GM21737 (cell line): ENCODE results near the gene GMEB1.
"Not testable (repeated sequence)": the region's sequence is repeated elsewhere in the genome, so short reads cannot be mapped to it uniquely, and the experiment has no call there.

Experiments used
- ATAC-seq: cut with Tn5 transposase; IDR thresholded peaks from one replicate; pipeline ENCODE4 v1.9.1; 2021; ENCODE audit warnings: mild to moderate bottlenecking, moderate library complexity; ENCODE audit not compliant: unreplicated experiment

The GMEB1 gene

GRCh38 chr1:28668191-28668955 is at the start of gene GMEB1:
GMEB1 (plus strand) TSS chr1:28668784; CDS start chr1:28683613, 14,829 bp downstream.
- peak; percentile 80 for ATAC-seq

GRCh38 chr1:28631713-28632112 is 36.9 kb upstream of the GMEB1 start:
- ATAC-seq, result no peak

- no peak for ATAC-seq
Measured at GRCh38 chr1:28632560-28632959, 36.0 kb upstream of the GMEB1 start.

GRCh38 chr1:28640766-28641165 is 27.8 kb upstream of the GMEB1 start:
- ATAC-seq, result no peak

GRCh38 chr1:28642056-28642846 is 26.3 kb upstream of the GMEB1 start:
- ATAC-seq, result peak; percentile 8

- peak; percentile 69 for ATAC-seq
Measured at GRCh38 chr1:28642847-28643635, 25.5 kb upstream of the GMEB1 start, which contains the start of gene TAF12. TAF12 (minus strand) TSS chr1:28643067; CDS start chr1:28622081, 20,986 bp downstream.

GRCh38 chr1:28644494-28644893 is 24.1 kb upstream of the GMEB1 start:
- ATAC-seq, result no peak

- ATAC-seq, result not testable (repeated sequence)
Measured at GRCh38 chr1:28645406-28645805, 23.2 kb upstream of the GMEB1 start.

GRCh38 chr1:28646040-28646439 is 22.5 kb upstream of the GMEB1 start:
- ATAC-seq, result no peak

GRCh38 chr1:28648008-28648473 is 20.5 kb upstream of the GMEB1 start:
- ATAC-seq, result peak; percentile 67

- ATAC-seq, result peak; percentile 49
Measured at GRCh38 chr1:28648474-28649198, 19.9 kb upstream of the GMEB1 start, which contains the start of gene RNU11. RNU11 (plus strand) TSS chr1:28648600.

- not testable (repeated sequence) for ATAC-seq
Measured at GRCh38 chr1:28653063-28653462, 15.5 kb upstream of the GMEB1 start.

GRCh38 chr1:28653870-28654269 is 14.7 kb upstream of the GMEB1 start:
- ATAC-seq, result not testable (repeated sequence)

GRCh38 chr1:28655448-28656311 is 12.9 kb upstream of the GMEB1 start:
- not testable (repeated sequence) for ATAC-seq

- no peak for ATAC-seq
Measured at GRCh38 chr1:28656335-28656734, 12.2 kb upstream of the GMEB1 start.

- no peak for ATAC-seq
Measured at GRCh38 chr1:28663871-28664470, 4.6 kb upstream of the GMEB1 start.

- ATAC-seq, result no peak
Measured at GRCh38 chr1:28666806-28667205, 1.8 kb upstream of the GMEB1 start.

GRCh38 chr1:28668956-28669723 is 556 bp downstream of the GMEB1 start:
- peak; percentile 46 for ATAC-seq
